Measurements from ENCODE around the gene CCNI2.

The CCNI2 gene

DNA sequence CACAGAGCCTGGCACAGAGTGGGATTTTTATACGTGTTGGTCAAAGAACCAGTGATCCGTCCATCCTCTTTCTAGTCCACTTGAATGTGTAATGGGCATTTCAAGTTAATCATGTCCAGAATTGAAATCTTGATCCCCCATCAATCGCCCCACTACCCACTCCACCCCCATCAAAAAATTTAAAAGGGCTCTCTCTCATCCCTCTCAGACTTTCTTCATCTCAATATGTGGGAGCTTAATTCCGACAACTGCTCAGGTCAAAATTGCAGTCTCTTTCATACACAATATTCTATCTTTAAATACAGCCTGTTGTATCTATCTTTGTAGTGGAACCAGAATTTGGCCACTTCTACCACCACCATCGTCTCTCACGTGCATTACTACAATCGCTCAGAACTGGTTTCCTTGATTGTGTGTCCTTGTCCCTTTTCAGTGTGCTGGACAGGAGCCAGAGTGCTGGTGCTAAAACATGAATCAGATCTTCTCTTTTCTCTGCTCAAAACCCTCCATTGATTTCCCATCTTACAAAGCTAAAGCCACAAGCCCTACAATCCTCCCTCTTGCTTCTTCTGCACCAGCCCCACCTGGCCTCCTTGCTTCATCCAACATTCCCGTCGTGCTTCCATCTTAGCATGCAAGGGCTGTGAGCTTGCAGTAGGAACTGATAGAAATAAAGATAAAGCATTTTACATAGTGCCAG is 9.1 kb upstream of the CCNI2 start:
- Histone ChIP-seq H3K27me3 (ENCODE audit: control insufficient read depth, insufficient read depth, low read length) (peaks cover 15% of the 10 kb centered on the region), H3K4me3 (ENCODE audit: low read length) (peak overlapping the region; percentile 94), H3K9ac (ENCODE audit: low read depth, low read length) (peak overlapping the region; percentile 84), H3K9me3 (replicated peaks; ENCODE audit: low read length) (no peaks in the 10 kb centered on the region), H3K4me2 (ENCODE audit: low read length) (peak overlapping the region; percentile 89), H3K36me3 (ENCODE audit: insufficient read depth, low read length) (no peaks in the 10 kb centered on the region), H3K4me1 (ENCODE audit: control insufficient read depth, insufficient read depth, low read length) (peaks cover 8% of the 10 kb centered on the region)

GRCh38 chr5:132739232-132739631 is 8.0 kb upstream of the CCNI2 start:
- Histone ChIP-seq H3K36me3 (ENCODE audit: insufficient read depth, low read length) (no peaks in the 10 kb centered on the region), H3K4me1 (ENCODE audit: control insufficient read depth, insufficient read depth, low read length) (peaks cover 8% of the 10 kb centered on the region), H3K4me2 (ENCODE audit: low read length) (no peak overlapping the region), H3K9ac (ENCODE audit: low read depth, low read length) (no peak overlapping the region), H3K27me3 (ENCODE audit: control insufficient read depth, insufficient read depth, low read length) (peaks cover 15% of the 10 kb centered on the region), H3K4me3 (ENCODE audit: low read length) (no peak overlapping the region), H3K9me3 (replicated peaks; ENCODE audit: low read length) (no peaks in the 10 kb centered on the region)

DNA sequence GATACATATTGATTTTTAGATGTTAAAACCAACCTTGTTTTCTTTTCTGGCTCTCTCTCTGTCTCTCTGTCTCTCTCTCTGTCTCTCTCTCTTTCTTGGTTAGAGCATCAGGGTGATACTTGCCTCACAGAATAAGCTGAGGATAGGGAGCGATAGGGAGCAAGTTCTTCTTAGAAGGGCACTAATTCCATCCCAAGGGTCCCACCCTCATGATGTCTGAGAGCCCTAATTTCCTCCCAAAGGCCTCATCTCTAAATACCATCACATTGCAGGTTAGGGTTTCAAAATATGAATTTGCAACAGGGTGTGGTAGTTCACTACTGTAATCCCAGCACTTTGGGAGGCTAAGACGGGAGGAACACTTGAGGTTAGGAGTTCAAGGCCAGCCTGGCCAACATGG is 5.1 kb upstream of the CCNI2 start:
- Histone ChIP-seq H3K4me2 (ENCODE audit: low read length) (no peak overlapping the region), H3K9me3 (replicated peaks; ENCODE audit: low read length) (no peaks in the 10 kb centered on the region), H3K4me1 (ENCODE audit: control insufficient read depth, insufficient read depth, low read length) (peaks cover 4% of the 10 kb centered on the region), H3K9ac (ENCODE audit: low read depth, low read length) (no peak overlapping the region), H3K4me3 (ENCODE audit: low read length) (no peak overlapping the region), H3K27me3 (ENCODE audit: control insufficient read depth, insufficient read depth, low read length) (peaks cover 38% of the 10 kb centered on the region), H3K36me3 (ENCODE audit: insufficient read depth, low read length) (no peaks in the 10 kb centered on the region)

GRCh38 chr5:132742626-132743025 is 4.6 kb upstream of the CCNI2 start:
- no peak overlapping the region for H3K9ac ChIP-seq (ENCODE audit: low read depth, low read length)
- no peak overlapping the region for H3K4me2 ChIP-seq (ENCODE audit: low read length)
- no peaks in the 10 kb centered on the region for H3K36me3 ChIP-seq (ENCODE audit: insufficient read depth, low read length)
- no peaks in the 10 kb centered on the region for H3K9me3 ChIP-seq (replicated peaks; ENCODE audit: low read length)
- H3K4me3 ChIP-seq (ENCODE audit: low read length): no peak overlapping the region
- peaks cover 3% of the 10 kb centered on the region for H3K4me1 ChIP-seq (ENCODE audit: control insufficient read depth, insufficient read depth, low read length)
- peaks cover 43% of the 10 kb centered on the region for H3K27me3 ChIP-seq (ENCODE audit: control insufficient read depth, insufficient read depth, low read length)

DNA sequence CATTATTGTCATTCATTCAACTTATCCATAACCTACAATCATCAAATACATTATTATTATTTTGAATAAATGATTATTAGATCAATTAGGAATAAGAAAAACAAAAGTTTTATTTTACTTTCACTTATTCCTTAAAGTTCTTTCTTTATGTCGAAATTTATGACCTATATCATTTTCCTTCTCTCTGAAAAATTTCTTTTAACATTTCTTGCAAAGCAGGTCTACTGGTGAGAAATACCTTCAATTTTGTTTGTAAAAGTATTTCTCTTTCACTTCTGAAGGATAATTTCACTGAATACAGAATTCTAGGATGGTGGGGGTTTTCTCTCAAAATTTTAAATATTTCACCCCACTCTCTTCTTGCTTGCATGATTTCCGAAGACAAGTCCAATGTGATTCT is 2.6 kb upstream of the CCNI2 start:
- Histone ChIP-seq H3K4me1 (ENCODE audit: control insufficient read depth, insufficient read depth, low read length) (no peaks in the 10 kb centered on the region), H3K4me2 (ENCODE audit: low read length) (no peak overlapping the region), H3K9ac (ENCODE audit: low read depth, low read length) (no peak overlapping the region), H3K9me3 (replicated peaks; ENCODE audit: low read length) (no peaks in the 10 kb centered on the region), H3K4me3 (ENCODE audit: low read length) (no peak overlapping the region), H3K36me3 (ENCODE audit: insufficient read depth, low read length) (no peaks in the 10 kb centered on the region), H3K27me3 (ENCODE audit: control insufficient read depth, insufficient read depth, low read length) (peaks cover 59% of the 10 kb centered on the region)

GRCh38 chr5:132746592-132746953 is 653 bp upstream of the CCNI2 start:
- Histone ChIP-seq H3K4me3 (ENCODE audit: low read length) (no peak overlapping the region), H3K4me2 (ENCODE audit: low read length) (peak overlapping the region; percentile 70), H3K9ac (ENCODE audit: low read depth, low read length) (no peak overlapping the region), H3K27me3 (ENCODE audit: control insufficient read depth, insufficient read depth, low read length) (peaks cover 54% of the 10 kb centered on the region), H3K36me3 (ENCODE audit: insufficient read depth, low read length) (no peaks in the 10 kb centered on the region), H3K4me1 (ENCODE audit: control insufficient read depth, insufficient read depth, low read length) (peaks cover 10% of the 10 kb centered on the region), H3K9me3 (replicated peaks; ENCODE audit: low read length) (no peaks in the 10 kb centered on the region)

DNA sequence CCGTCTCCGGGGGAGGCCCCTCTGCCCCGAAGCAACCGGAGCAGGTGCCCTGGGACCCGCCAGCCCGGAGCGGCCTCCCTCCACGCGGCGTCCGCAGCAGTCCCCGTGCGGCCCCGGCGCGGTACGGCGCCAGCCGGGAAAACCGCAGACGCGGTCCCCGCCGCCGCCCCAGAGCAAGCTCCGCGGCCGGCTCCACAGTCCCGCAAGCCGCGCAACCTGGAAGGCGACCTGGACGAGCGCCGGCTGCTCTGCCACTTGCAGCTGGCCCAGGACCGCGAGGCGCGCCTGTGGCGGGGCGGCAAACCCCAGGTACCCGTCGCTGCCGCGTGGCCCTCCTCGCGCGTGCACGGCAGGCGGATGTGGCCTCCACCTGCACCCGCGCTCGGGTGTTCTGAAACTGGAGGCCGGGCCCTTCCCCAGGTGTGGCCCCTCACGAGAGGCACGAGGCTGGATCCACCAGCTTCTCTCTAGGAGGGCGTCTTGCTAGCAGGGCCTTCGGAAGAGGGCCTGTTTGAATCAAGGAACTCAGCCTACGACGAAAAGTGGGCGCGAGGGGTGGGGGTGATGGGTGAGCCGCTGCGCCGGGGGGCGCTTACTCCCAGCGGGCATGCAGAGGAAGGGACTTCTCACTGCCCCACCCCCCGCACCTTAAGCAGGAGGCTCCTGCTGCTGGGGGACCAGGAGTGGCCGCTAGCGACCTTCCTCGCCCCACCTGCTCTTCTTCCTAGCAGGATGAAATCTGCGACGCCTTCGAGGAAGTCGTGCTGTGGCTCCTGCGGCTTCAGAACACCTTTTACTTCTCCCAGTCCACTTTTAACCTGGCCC is 602 bp downstream of the CCNI2 start:
- Histone ChIP-seq H3K4me2 (ENCODE audit: low read length) (peak overlapping the region; percentile 70), H3K4me3 (ENCODE audit: low read length) (peak overlapping the region; percentile 61), H3K9ac (ENCODE audit: low read depth, low read length) (no peak overlapping the region), H3K36me3 (ENCODE audit: insufficient read depth, low read length) (no peaks in the 10 kb centered on the region), H3K9me3 (replicated peaks; ENCODE audit: low read length) (no peaks in the 10 kb centered on the region), H3K4me1 (ENCODE audit: control insufficient read depth, insufficient read depth, low read length) (peaks cover 13% of the 10 kb centered on the region), H3K27me3 (ENCODE audit: control insufficient read depth, insufficient read depth, low read length) (peaks cover 46% of the 10 kb centered on the region)

GRCh38 chr5:132748522-132749000 is 1.3 kb downstream of the CCNI2 start:
- peaks cover 46% of the 10 kb centered on the region for H3K27me3 ChIP-seq (ENCODE audit: control insufficient read depth, insufficient read depth, low read length)
- H3K9ac ChIP-seq (ENCODE audit: low read depth, low read length): no peak overlapping the region
- H3K9me3 ChIP-seq (replicated peaks; ENCODE audit: low read length): no peaks in the 10 kb centered on the region
- H3K4me2 ChIP-seq (ENCODE audit: low read length): no peak overlapping the region
- H3K4me1 ChIP-seq (ENCODE audit: control insufficient read depth, insufficient read depth, low read length): peaks cover 13% of the 10 kb centered on the region
- no peak overlapping the region for H3K4me3 ChIP-seq (ENCODE audit: low read length)
- H3K36me3 ChIP-seq (ENCODE audit: insufficient read depth, low read length): no peaks in the 10 kb centered on the region

DNA sequence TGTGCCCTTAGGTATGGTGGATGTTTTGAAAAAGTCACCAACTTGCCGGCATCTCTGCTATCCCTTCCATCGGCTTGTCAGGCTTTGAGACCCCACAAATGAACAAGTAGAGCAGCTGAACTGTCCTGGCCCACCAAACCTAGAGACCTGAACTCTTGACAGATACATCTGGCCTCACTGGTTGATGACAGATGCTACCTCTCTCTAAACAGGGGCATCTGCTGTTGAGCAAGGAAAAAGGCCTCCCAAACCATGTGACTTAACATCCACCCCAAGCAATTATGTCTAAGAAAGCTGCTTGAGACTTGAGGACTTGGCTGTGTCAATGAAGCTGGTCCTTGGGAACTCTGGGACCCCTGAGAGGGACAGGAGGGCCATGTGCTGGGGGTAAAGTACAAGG is 2.3 kb downstream of the CCNI2 start:
- Histone ChIP-seq H3K36me3 (ENCODE audit: insufficient read depth, low read length) (no peaks in the 10 kb centered on the region), H3K4me1 (ENCODE audit: control insufficient read depth, insufficient read depth, low read length) (peaks cover 13% of the 10 kb centered on the region), H3K9me3 (replicated peaks; ENCODE audit: low read length) (no peaks in the 10 kb centered on the region), H3K4me3 (ENCODE audit: low read length) (no peak overlapping the region), H3K27me3 (ENCODE audit: control insufficient read depth, insufficient read depth, low read length) (peaks cover 46% of the 10 kb centered on the region), H3K4me2 (ENCODE audit: low read length) (no peak overlapping the region), H3K9ac (ENCODE audit: low read depth, low read length) (no peak overlapping the region)

DNA sequence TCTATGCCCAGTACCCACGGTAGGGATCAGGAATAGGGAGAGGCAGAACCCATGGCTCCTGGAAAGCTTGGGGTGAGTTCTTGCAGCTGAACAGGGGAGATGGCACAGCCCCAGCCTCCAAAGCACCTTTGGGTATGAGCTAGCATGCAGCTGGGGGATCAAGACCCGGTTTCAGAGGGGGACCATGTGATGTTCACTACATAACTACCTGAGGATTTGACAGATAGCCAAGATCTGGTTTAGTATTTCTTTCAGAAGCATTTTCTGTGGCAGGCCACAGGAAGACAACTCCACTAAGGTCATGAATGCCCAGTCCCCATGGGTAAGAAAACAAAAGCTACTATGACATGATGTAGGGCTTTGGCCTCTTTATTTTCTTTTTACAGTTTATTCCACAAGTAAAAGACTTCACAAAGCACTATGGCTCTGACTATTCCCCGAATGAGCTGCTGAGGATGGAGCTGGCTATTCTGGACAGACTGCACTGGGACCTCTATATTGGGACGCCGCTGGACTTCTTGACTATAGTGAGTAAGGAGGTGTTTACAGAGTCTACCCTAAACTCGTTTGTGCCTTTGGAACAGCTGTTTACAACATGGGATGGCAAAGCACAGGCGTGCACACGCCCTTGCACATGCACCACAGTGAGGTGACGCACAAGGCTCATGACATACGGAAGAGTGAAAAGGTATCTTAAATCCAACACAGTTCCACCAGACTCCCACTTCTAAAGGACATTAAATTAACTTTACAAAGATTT is 3.4 kb downstream of the CCNI2 start:
- Histone ChIP-seq H3K4me1 (ENCODE audit: control insufficient read depth, insufficient read depth, low read length) (peaks cover 13% of the 10 kb centered on the region), H3K9me3 (replicated peaks; ENCODE audit: low read length) (no peaks in the 10 kb centered on the region), H3K27me3 (ENCODE audit: control insufficient read depth, insufficient read depth, low read length) (peaks cover 37% of the 10 kb centered on the region)

GRCh38 chr5:132751444-132751843 is 4.2 kb downstream of the CCNI2 start:
- no peak overlapping the region for H3K9ac ChIP-seq (ENCODE audit: low read depth, low read length)
- no peaks in the 10 kb centered on the region for H3K9me3 ChIP-seq (replicated peaks; ENCODE audit: low read length)
- H3K4me2 ChIP-seq (ENCODE audit: low read length): peak overlapping the region; percentile 26
- no peaks in the 10 kb centered on the region for H3K36me3 ChIP-seq (ENCODE audit: insufficient read depth, low read length)
- peaks cover 29% of the 10 kb centered on the region for H3K27me3 ChIP-seq (ENCODE audit: control insufficient read depth, insufficient read depth, low read length)
- H3K4me3 ChIP-seq (ENCODE audit: low read length): no peak overlapping the region
- peaks cover 13% of the 10 kb centered on the region for H3K4me1 ChIP-seq (ENCODE audit: control insufficient read depth, insufficient read depth, low read length)

More for the DNA sequence above, 3.4 kb downstream of the CCNI2 start:
- Histone ChIP-seq H3K9ac (ENCODE audit: low read depth, low read length) (no peak overlapping the region), H3K4me2 (ENCODE audit: low read length) (peak overlapping the region; percentile 26), H3K36me3 (ENCODE audit: insufficient read depth, low read length) (no peaks in the 10 kb centered on the region), H3K4me3 (ENCODE audit: low read length) (no peak overlapping the region)

All from skeletal muscle satellite cell (primary cell).